Activated CD8-positive, alpha-beta T cell treated with anti-CD3 and anti-CD28 coated beads for 36 hours (primary cell): ENCODE measurements around the gene CMIP. TPM values are rescaled to one million over a fixed set of nuclear protein-coding genes. Genes with fewer than 3 reads are reported as not detected.
A peak's percentile ranks its signal among the peaks of the same experiment; 100 is the strongest.

ENCODE experiments used
- ATAC-seq: fragments of 200-7000 bp; cut with Tn5 transposase; one replicate; pipeline ENCODE4 v1.10.0; 2021; ENCODE audit warnings: mild to moderate bottlenecking, moderate library complexity
- CTCF ChIA-PET: fragments of 350-600 bp; sonication (Branson Sonifier 250); formaldehyde crosslinking; loops from one replicate; lab custom pipeline; 2021; ENCODE audit warnings: antibody characterized with exemption; lab: Charles Lee
- POLR2A ChIA-PET: fragments of 350-600 bp; sonication (Branson Sonifier 250); formaldehyde crosslinking; loops from one replicate; lab custom pipeline; 2021; ENCODE audit warnings: antibody characterized with exemption; lab: Charles Lee
- DNase-seq: peaks from one replicate; pipeline ENCODE4 v3.0.0-alpha.2; 2020
- H3K27ac Mint-ChIP-seq: one replicate; pipeline ENCODE4 v1.8.0; 2021; ENCODE audit warnings: mild to moderate bottlenecking, mixed read lengths
- H3K27me3 Mint-ChIP-seq: one replicate; pipeline ENCODE4 v1.8.0; 2021; ENCODE audit warnings: mixed read lengths
- H3K36me3 Mint-ChIP-seq: one replicate; pipeline ENCODE4 v1.8.0; 2021; ENCODE audit warnings: low read depth, mixed read lengths
- H3K4me1 Mint-ChIP-seq: one replicate; pipeline ENCODE4 v1.8.0; 2021; ENCODE audit warnings: low read depth, mixed read lengths
- H3K4me3 Mint-ChIP-seq: one replicate; pipeline ENCODE4 v1.8.0; 2021; ENCODE audit warnings: mild to moderate bottlenecking, moderate library complexity, mixed read lengths
- H3K9me3 Mint-ChIP-seq: one replicate; pipeline ENCODE4 v1.8.0; 2021; ENCODE audit warnings: mixed read lengths
- CTCF ChIP-seq: fragments of 200-600 bp; IDR thresholded peaks from one replicate; pipeline ENCODE4 v1.8.0; 2022; ENCODE audit warnings: antibody characterized with exemption, mild to moderate bottlenecking
- intact Hi-C: fragments of 100-400 bp; cut with micrococcal nuclease; formaldehyde crosslinking; loops from one replicate; pipeline ENCODE4 v1.10.0; 2022
- total RNA-seq, 2 experiments: library from RNA; stranded (reverse); gene quantifications; one replicate each; pipeline ENCODE4 v1.2.3, GENCODE V29; 2021

Gene CMIP
- total RNA-seq, 2 experiments from 2014 or later = 37.6 to 38.5 TPM

GRCh38 chr16:81732699-81733098, 288.1 kb downstream of the CMIP start:
- no peak for TF ChIP-seq CTCF
- CTCF ChIA-PET = interaction anchor here (1.0 to 4.8 kb wide), 2 partner anchors 110 to 367 kb away, joined by 3 to 26 read pairs; no protein-coding TSS in a partner anchor
- no peak for ATAC-seq
- Mint-ChIP-seq H3K36me3 (no peaks in the 10 kb centered on the region), H3K4me1 (peaks cover 12% of the 10 kb centered on the region), H3K27ac (no peak overlapping the region), H3K27me3 (no peaks in the 10 kb centered on the region), H3K9me3 (no peaks in the 10 kb centered on the region), H3K4me3 (no peak overlapping the region)
- intact Hi-C loops = no loop called here
- no peak for DNase-seq
- POLR2A ChIA-PET = no interaction called here

- Mint-ChIP-seq H3K4me1 (peaks cover 17% of the 10 kb centered on the region), H3K9me3 (no peaks in the 10 kb centered on the region), H3K27me3 (peaks cover under 1% of the 10 kb centered on the region), H3K36me3 (no peaks in the 10 kb centered on the region), H3K4me3 (no peak overlapping the region), H3K27ac (no peak overlapping the region)
- ChIA-PET POLR2A (no interaction called here), CTCF (interaction anchor here (1.0 kb wide), 1 partner anchor 368 kb away, joined by 3 read pairs; no protein-coding TSS in a partner anchor)
- TF ChIP-seq CTCF = no peak
- intact Hi-C loops = no loop called here
- DNase-seq = no peak
- ATAC-seq = no peak
These were observed 288.7 kb downstream of the CMIP start for GRCh38 chr16:81733295-81733694.

GRCh38 chr16:81734632-81735434, 290.2 kb downstream of the CMIP start:
- CTCF ChIA-PET = interaction anchor here (1.1 to 6.0 kb wide), 4 partner anchors 11 to 530 kb away, joined by 4 to 44 read pairs (median 9); no protein-coding TSS in a partner anchor
- DNase-seq (no peak), ATAC-seq (no peak)
- peaks cover 1% of the 10 kb centered on the region for H3K27me3 Mint-ChIP-seq
- POLR2A ChIA-PET = no interaction called here
- intact Hi-C loops = no loop called here
- H3K27ac Mint-ChIP-seq = no peak overlapping the region
- H3K9me3 Mint-ChIP-seq = no peaks in the 10 kb centered on the region
- H3K4me1 Mint-ChIP-seq = peaks cover 13% of the 10 kb centered on the region
- no peaks in the 10 kb centered on the region for H3K36me3 Mint-ChIP-seq
- no peak overlapping the region for H3K4me3 Mint-ChIP-seq
- TF ChIP-seq CTCF = no peak

GRCh38 chr16:81737885-81738536, 293.4 kb downstream of the CMIP start:
- peak; percentile 90 for DNase-seq
- H3K27me3 Mint-ChIP-seq = peaks cover 1% of the 10 kb centered on the region
- no peaks in the 10 kb centered on the region for H3K9me3 Mint-ChIP-seq
- no peaks in the 10 kb centered on the region for H3K36me3 Mint-ChIP-seq
- peaks cover 6% of the 10 kb centered on the region for H3K4me1 Mint-ChIP-seq
- peak; percentile 90 for TF ChIP-seq CTCF
- CTCF ChIA-PET = interaction anchor here (0.7 to 6.0 kb wide), 15 partner anchors 8 to 533 kb away, joined by 3 to 44 read pairs (median 5); no protein-coding TSS in a partner anchor
- POLR2A ChIA-PET = interaction anchor here (0.7 kb wide), 1 partner anchor 97 kb away, joined by 3 read pairs; no protein-coding TSS in a partner anchor
- intact Hi-C loops = no loop called here
- ATAC-seq = peak; percentile 97
- H3K4me3 Mint-ChIP-seq = peak overlapping the region; percentile 34
- no peak overlapping the region for H3K27ac Mint-ChIP-seq
